K562 (cell line): ENCODE data around the gene DARS1. TPM values are rescaled to one million over a fixed set of nuclear protein-coding genes. Genes with fewer than 3 reads are reported as not detected.

Experiments used
- ARID3A ChIP-seq: IDR thresholded peaks from 2 replicates; pipeline ENCODE4 v1.6.1; 2012; ENCODE audit warnings: low read depth, low read length, improper control_type of control experiment, borderline replicate concordance
- CAMTA2 ChIP-seq: fragments of 250-450 bp; sonication (Bioruptor Pico); conservative IDR thresholded peaks from 2 replicates; pipeline ENCODE4 v1.5.1; 2022
- HIVEP1 ChIP-seq: fragments of 250-450 bp; sonication (Bioruptor Pico); IDR thresholded peaks from 2 replicates; pipeline ENCODE4 v1.4.0; 2020; ENCODE audit warnings: mild to moderate bottlenecking
- HNRNPL ChIP-seq: fragments of 200-400 bp; formaldehyde crosslinking; IDR thresholded peaks from 2 replicates; pipeline ENCODE4 v1.6.1; 2017; ENCODE audit warnings: low read depth, mild to moderate bottlenecking, low read length
- KAT2B ChIP-seq: IDR thresholded peaks from one replicate; pipeline ENCODE4 v1.6.1; 2012; ENCODE audit warnings: low read depth, mild to moderate bottlenecking, control low read depth, inconsistent platforms, low read length, moderate library complexity
- PHB ChIP-seq: fragments of 250-450 bp; sonication (Bioruptor Pico); IDR thresholded peaks from 2 replicates; pipeline ENCODE4 v1.5.0; 2021
- POLR3G ChIP-seq: IDR thresholded peaks from 2 replicates; pipeline ENCODE4 v1.6.1; 2011; ENCODE audit not compliant: insufficient read length, insufficient replicate concordance; ENCODE audit errors: extremely low read depth
- SMARCE1 ChIP-seq: fragments of 450-650 bp; IDR thresholded peaks from 2 replicates; pipeline ENCODE4 v1.7.1; 2016; ENCODE audit warnings: mild to moderate bottlenecking
- SP2 ChIP-seq: IDR thresholded peaks from 2 replicates; pipeline ENCODE4 v1.6.1; 2011; ENCODE audit warnings: mild to moderate bottlenecking, low read depth, low read length, moderate library complexity; ENCODE audit not compliant: poor library complexity, severe bottlenecking; ENCODE audit errors: extremely low read depth
- SREBF1 ChIP-seq: fragments of 150-350 bp; IDR thresholded peaks from 2 replicates; pipeline ENCODE4 v1.6.1; 2014; ENCODE audit warnings: antibody characterized with exemption, low read depth, low read length, borderline replicate concordance
- STAT5A ChIP-seq: IDR thresholded peaks from 2 replicates; pipeline ENCODE4 v1.6.1; 2012; ENCODE audit warnings: low read length, inconsistent platforms, borderline replicate concordance
- TAF1 ChIP-seq: IDR thresholded peaks from 2 replicates; pipeline ENCODE4 v1.6.1; 2011; ENCODE audit warnings: mild to moderate bottlenecking, low read length, moderate library complexity; ENCODE audit not compliant: insufficient read depth, control insufficient read depth, severe bottlenecking; ENCODE audit errors: extremely low read depth
- TFAM ChIP-seq: fragments of 250-450 bp; sonication (Bioruptor Pico); conservative IDR thresholded peaks from 2 replicates; pipeline ENCODE4 v1.5.0; 2021; ENCODE audit warnings: mild to moderate bottlenecking, moderate library complexity
- TGIF2 ChIP-seq: sonication (generic); formaldehyde crosslinking; IDR thresholded peaks from 2 replicates; pipeline ENCODE4 v1.8.1; 2022; ENCODE audit warnings: mild to moderate bottlenecking, missing genetic modification reagents, moderate library complexity
- TSC22D4 ChIP-seq: fragments of 450-650 bp; IDR thresholded peaks from 2 replicates; pipeline ENCODE4 v1.6.1; 2016; ENCODE audit warnings: missing genetic modification characterization, missing biosample characterization, control low read depth
- ZBTB1 ChIP-seq: sonication (generic); formaldehyde crosslinking; IDR thresholded peaks from 2 replicates; pipeline ENCODE4 v1.8.1; 2023; ENCODE audit warnings: missing genetic modification reagents, low read depth, mild to moderate bottlenecking, borderline replicate concordance
- ZC3H8 ChIP-seq: fragments of 450-650 bp; IDR thresholded peaks from 2 replicates; pipeline ENCODE4 v1.6.1; 2017
- ZNF143 ChIP-seq: sonication (generic); formaldehyde crosslinking; IDR thresholded peaks from 2 replicates; pipeline ENCODE4 v1.9.0; 2022; ENCODE audit warnings: mild to moderate bottlenecking, missing genetic modification reagents
- ZNF740 ChIP-seq, 3 experiments: fragments of 200-800 bp in 1 of 3; sonication (Bioruptor generic) in 1 of 3; sonication (generic) in 1 of 3; formaldehyde crosslinking in 1 of 3; IDR thresholded peaks; 2 replicates each; pipeline versions ENCODE4 v1.6.1 to v1.8.0; 2016 to 2022; ENCODE audit warnings: mild to moderate bottlenecking in 2 of 3, missing compliant biosample characterization in 2 of 3, missing genetic modification characterization in 2 of 3, missing genetic modification reagents in 1 of 3
- ZNF764 ChIP-seq: fragments of 250-450 bp; sonication (Bioruptor Pico); IDR thresholded peaks from 2 replicates; pipeline ENCODE4 v1.4.0; 2020; ENCODE audit warnings: low read depth, mild to moderate bottlenecking, moderate library complexity
- polyA plus RNA-seq, 8 experiments: library from polyadenylated mRNA; depleted of rRNA in 4 of 8; stranded (reverse) in 5 of 8; unstranded in 3 of 8; fragments of >200 nt; fragmentation: Nextera tagmentation in 2 of 8; fragmentation: Illumina TruSeq in 1 of 8; extraction: Ambion mirVana in 2 of 8; extraction: Trizol in 1 of 8; gene quantifications; 2 replicates each; pipeline versions ENCODE4 v1.2.1 to v1.2.3, GENCODE V29; 2011 to 2014; ENCODE audit warnings: inconsistent platforms in 1 of 8, missing spikeins in 1 of 8
- total RNA-seq, 7 experiments: library from RNA; depleted of rRNA in 6 of 7; stranded (reverse); fragments of >200 nt in 6 of 7; fragmentation: Illumina TruSeq in 2 of 7; extraction: Trizol in 2 of 7; gene quantifications; 2 replicates each; pipeline versions ENCODE4 v1.2.1 to v1.2.3, GENCODE V29; 2011 to 2021; ENCODE audit warnings: low replicate concordance in 1 of 7
- TF ChIP-seq, protein P1 (sequence below): sonication (generic); formaldehyde crosslinking; IDR thresholded peaks from 2 replicates; pipeline ENCODE4 v1.8.1; 2023; ENCODE audit warnings: mild to moderate bottlenecking, missing genetic modification reagents
- TF ChIP-seq, protein P2 (sequence below): sonication (generic); formaldehyde crosslinking; IDR thresholded peaks from 2 replicates; pipeline ENCODE4 v1.5.0; 2020; ENCODE audit warnings: missing genetic modification reagents
- TF ChIP-seq, protein P3 (sequence below): sonication (generic); formaldehyde crosslinking; IDR thresholded peaks from 2 replicates; pipeline ENCODE4 v1.9.0; 2022; ENCODE audit warnings: mild to moderate bottlenecking, missing genetic modification reagents

Gene DARS1
- total and polyA plus RNA-seq, 9 of the 15 experiments (the other 6 are each of a cell fraction or from before 2014, with no cell fraction given) = 91.5 to 239 (median 98.0) TPM

DNA sequence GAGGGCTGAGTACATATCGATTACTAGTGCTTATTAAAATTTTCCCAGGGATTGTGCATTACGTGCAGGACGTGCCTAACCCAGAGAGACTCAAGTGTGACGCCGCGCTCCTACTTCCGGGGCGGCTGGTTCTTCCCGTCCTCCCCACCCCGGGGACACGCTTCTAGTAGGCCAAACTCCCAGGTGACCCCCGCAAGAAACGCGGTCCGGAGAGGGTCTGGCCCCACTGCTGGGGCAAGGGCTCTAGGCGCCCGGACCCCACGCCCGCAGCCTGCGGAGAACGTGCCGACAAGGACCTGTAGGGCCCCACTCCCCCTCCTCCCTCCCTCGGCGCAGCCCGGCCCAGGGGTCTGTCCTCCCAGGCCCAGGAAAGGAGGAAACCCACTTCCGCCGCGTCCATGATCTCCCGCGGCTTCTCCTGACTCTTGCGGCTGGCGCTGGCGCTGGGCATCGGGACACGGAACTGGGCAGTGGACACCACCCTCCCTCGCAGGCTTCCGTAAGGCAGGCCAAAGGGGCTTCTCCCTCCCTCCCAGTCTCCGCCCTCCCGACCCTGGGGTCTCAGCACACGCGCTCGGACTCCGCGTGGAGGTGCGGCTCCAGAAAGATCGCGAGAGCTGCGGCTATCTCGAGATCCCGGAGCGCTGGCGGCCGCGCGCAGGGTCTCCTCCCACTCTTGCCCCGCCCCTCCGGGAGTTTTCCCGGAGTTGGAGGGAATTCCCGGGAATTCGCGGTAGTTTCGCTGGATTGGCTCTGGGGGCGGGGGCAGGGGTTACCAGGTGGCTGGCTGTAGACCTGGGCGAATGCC is at the start of gene DARS1 (continued):
- TF ChIP-seq, protein P1, sequence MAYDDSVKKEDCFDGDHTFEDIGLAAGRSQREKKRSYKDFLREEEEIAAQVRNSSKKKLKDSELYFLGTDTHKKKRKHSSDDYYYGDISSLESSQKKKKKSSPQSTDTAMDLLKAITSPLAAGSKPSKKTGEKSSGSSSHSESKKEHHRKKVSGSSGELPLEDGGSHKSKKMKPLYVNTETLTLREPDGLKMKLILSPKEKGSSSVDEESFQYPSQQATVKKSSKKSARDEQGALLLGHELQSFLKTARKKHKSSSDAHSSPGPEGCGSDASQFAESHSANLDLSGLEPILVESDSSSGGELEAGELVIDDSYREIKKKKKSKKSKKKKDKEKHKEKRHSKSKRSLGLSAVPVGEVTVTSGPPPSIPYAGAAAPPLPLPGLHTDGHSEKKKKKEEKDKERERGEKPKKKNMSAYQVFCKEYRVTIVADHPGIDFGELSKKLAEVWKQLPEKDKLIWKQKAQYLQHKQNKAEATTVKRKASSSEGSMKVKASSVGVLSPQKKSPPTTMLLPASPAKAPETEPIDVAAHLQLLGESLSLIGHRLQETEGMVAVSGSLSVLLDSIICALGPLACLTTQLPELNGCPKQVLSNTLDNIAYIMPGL (CRISPR knock-in tag) = peak; percentile 79
- no peak for TF ChIP-seq TSC22D4 (tag)
- 0 out of 2 replicates have a peak, but pooled peaks have one; percentile 14 for TF ChIP-seq CAMTA2 (CRISPR knock-in tag)
- TF ChIP-seq PHB (CRISPR knock-in tag) = no peak
- TF ChIP-seq, protein P2, sequence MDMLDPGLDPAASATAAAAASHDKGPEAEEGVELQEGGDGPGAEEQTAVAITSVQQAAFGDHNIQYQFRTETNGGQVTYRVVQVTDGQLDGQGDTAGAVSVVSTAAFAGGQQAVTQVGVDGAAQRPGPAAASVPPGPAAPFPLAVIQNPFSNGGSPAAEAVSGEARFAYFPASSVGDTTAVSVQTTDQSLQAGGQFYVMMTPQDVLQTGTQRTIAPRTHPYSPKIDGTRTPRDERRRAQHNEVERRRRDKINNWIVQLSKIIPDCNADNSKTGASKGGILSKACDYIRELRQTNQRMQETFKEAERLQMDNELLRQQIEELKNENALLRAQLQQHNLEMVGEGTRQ (CRISPR knock-in tag) = no peak
- no peak for TF ChIP-seq HIVEP1
- no peak for TF ChIP-seq POLR3G
- no peak for TF ChIP-seq TGIF2 (CRISPR knock-in tag)
- TF ChIP-seq ZNF764 (CRISPR knock-in tag) = no peak
- no peak for TF ChIP-seq SREBF1
- 0 out of 2 replicates have a peak, but pooled peaks have one; percentile 16 for TF ChIP-seq SMARCE1
- TF ChIP-seq STAT5A = no peak
- no peak for TF ChIP-seq ZNF143 (CRISPR knock-in tag)
- TF ChIP-seq TFAM (CRISPR knock-in tag) = no peak
- TF ChIP-seq ZBTB1 (CRISPR knock-in tag) = no peak
- TF ChIP-seq, protein P3, sequence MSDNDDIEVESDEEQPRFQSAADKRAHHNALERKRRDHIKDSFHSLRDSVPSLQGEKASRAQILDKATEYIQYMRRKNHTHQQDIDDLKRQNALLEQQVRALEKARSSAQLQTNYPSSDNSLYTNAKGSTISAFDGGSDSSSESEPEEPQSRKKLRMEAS (CRISPR knock-in tag) = peak; percentile 88
- no peak for TF ChIP-seq SP2
- TF ChIP-seq KAT2B = no peak
- peak; percentile 78 for TF ChIP-seq HNRNPL
- TF ChIP-seq TAF1 = peak; percentile 57
- TF ChIP-seq ZNF740 (CRISPR knock-in tag; IDR thresholded peaks at IDR 0.05) = no peak
- TF ChIP-seq ZNF740 (tag; IDR thresholded peaks at IDR 0.05) = no peak
- TF ChIP-seq ZC3H8 = no peak
- TF ChIP-seq ARID3A = no peak
